GM19468 (cell line): ENCODE data around the gene ARHGEF18.
"Not testable (repeated sequence)": the region's sequence is repeated elsewhere in the genome, so short reads cannot be mapped to it uniquely, and the experiment has no call there.

ENCODE experiments used
- ATAC-seq: cut with Tn5 transposase; IDR thresholded peaks from one replicate; pipeline ENCODE4 v1.9.1; 2021; ENCODE audit warnings: mild to moderate bottlenecking, moderate library complexity, moderate number of reproducible peaks; ENCODE audit not compliant: unreplicated experiment; ENCODE audit errors: extremely low read depth

ARHGEF18 gene

GRCh38 chr19:7348587-7349230 lies at the start of gene ARHGEF18:
ARHGEF18 (plus strand) TSS chr19:7348937; CDS start chr19:7362891, 13,954 bp downstream.
- ATAC-seq: no peak

GRCh38 chr19:7301525-7301924 lies 47.2 kb upstream of the ARHGEF18 start:
- ATAC-seq: no peak

- ATAC-seq: no peak
Measured at GRCh38 chr19:7303470-7303869, 45.3 kb upstream of the ARHGEF18 start.

GRCh38 chr19:7304200-7304599 lies 44.5 kb upstream of the ARHGEF18 start:
- no peak for ATAC-seq

GRCh38 chr19:7307590-7308218 lies 41.0 kb upstream of the ARHGEF18 start:
- no peak for ATAC-seq

GRCh38 chr19:7308327-7308726 lies 40.4 kb upstream of the ARHGEF18 start:
- not testable (repeated sequence) for ATAC-seq

- ATAC-seq: no peak
Measured at GRCh38 chr19:7311911-7312310, 36.8 kb upstream of the ARHGEF18 start.

- ATAC-seq: no peak
Measured at GRCh38 chr19:7312816-7313215, 35.9 kb upstream of the ARHGEF18 start.

GRCh38 chr19:7318176-7318575 lies 30.6 kb upstream of the ARHGEF18 start:
- ATAC-seq: no peak

- ATAC-seq: no peak
Measured at GRCh38 chr19:7326105-7326877, 22.4 kb upstream of the ARHGEF18 start.

- ATAC-seq: no peak
Measured at GRCh38 chr19:7327802-7328201, 20.9 kb upstream of the ARHGEF18 start.

- no peak for ATAC-seq
Measured at GRCh38 chr19:7328647-7329046, 20.1 kb upstream of the ARHGEF18 start.

GRCh38 chr19:7331446-7331845 lies 17.3 kb upstream of the ARHGEF18 start:
- no peak for ATAC-seq

- no peak for ATAC-seq
Measured at GRCh38 chr19:7333198-7334118, 15.3 kb upstream of the ARHGEF18 start.

GRCh38 chr19:7336321-7336973 lies 12.3 kb upstream of the ARHGEF18 start:
- no peak for ATAC-seq

- ATAC-seq: peak; percentile 60
Measured at GRCh38 chr19:7337380-7338194, 11.2 kb upstream of the ARHGEF18 start.

GRCh38 chr19:7340959-7341837 lies 7.5 kb upstream of the ARHGEF18 start:
- ATAC-seq: no peak

- no peak for ATAC-seq
Measured at GRCh38 chr19:7342143-7342542, 6.6 kb upstream of the ARHGEF18 start.
